BJ (cell line): Measurements from ENCODE around the gene ITSN1. TPM values are rescaled to one million over a fixed set of nuclear protein-coding genes. Genes with fewer than 3 reads are reported as not detected.
"Not testable (repeated sequence)": the region's sequence is repeated elsewhere in the genome, so short reads cannot be mapped to it uniquely, and the experiment has no call there.

Experiments used
- CTCF ChIA-PET: fragments of 350-600 bp; formaldehyde crosslinking; extraction: SDS; loops from one replicate; lab custom pipeline; 2021; ENCODE audit warnings: antibody characterized with exemption, inconsistent platforms; lab: Yijun Ruan, JAX
- POLR2A ChIA-PET: fragments of 300-600 bp; sonication (Branson Sonifier 250); formaldehyde crosslinking; extraction: SDS; loops from one replicate; lab custom pipeline; 2021; ENCODE audit warnings: antibody characterized with exemption; lab: Charles Lee
- DNase-seq: peaks from one replicate; pipeline ENCODE4 v3.0.0-alpha.2; 2011; ENCODE audit warnings: low read depth
- H3K27me3 ChIP-seq: 2 replicates; pipeline ENCODE4 v1.6.0; 2011; ENCODE audit warnings: low read length; ENCODE audit not compliant: control insufficient read depth, insufficient read depth
- H3K36me3 ChIP-seq: 2 replicates; pipeline ENCODE4 v1.5.1; 2011; ENCODE audit warnings: low read length; ENCODE audit not compliant: control insufficient read depth, insufficient read depth
- H3K4me3 ChIP-seq: 2 replicates; pipeline ENCODE4 v1.5.1; 2011; ENCODE audit warnings: low read depth, mild to moderate bottlenecking, control low read depth, low read length
- polyA plus RNA-seq: library from polyadenylated mRNA; depleted of rRNA; stranded (reverse); fragments of >200 nt; gene quantifications from 2 replicates; pipeline ENCODE4 v1.2.3, GENCODE V29; 2011
- TF ChIP-seq, protein P1 (sequence below): IDR thresholded peaks from 2 replicates; pipeline ENCODE4 v1.5.1; 2011; ENCODE audit warnings: low read depth, mild to moderate bottlenecking, control low read depth, inconsistent platforms, low read length, moderate library complexity; ENCODE audit not compliant: insufficient read depth

The ITSN1 gene
- polyA plus RNA-seq, 1 experiment: 68.4 TPM

DNA sequence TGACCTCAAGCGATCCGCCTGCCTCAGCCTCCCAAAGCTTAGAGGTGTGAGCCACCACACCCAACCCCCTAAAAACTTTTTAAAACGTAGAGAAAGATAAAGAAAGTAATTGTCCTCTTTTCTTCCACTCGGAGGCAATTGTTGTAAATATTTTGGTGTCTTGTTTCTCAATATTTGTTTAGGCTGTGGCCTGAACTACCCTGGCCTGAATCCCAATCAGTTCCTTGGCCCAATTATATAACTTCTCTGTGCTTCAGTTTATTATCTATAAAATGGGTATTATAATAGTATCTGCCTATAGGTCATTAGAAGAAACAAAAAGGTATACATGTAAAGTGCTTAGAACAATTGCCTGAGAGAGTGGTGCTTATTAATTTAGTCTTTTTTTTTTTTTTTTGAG is 275.1 kb downstream of the ITSN1 start:
- H3K36me3 ChIP-seq: no peaks in the 10 kb centered on the region
- H3K4me3 ChIP-seq: no peak overlapping the region
- no peak for DNase-seq
- H3K27me3 ChIP-seq: no peaks in the 10 kb centered on the region
- CTCF ChIA-PET: interaction anchor here (5.1 kb wide), 1 partner anchor 429 kb away, joined by 29 read pairs; no protein-coding TSS in a partner anchor
- TF ChIP-seq, protein P1, sequence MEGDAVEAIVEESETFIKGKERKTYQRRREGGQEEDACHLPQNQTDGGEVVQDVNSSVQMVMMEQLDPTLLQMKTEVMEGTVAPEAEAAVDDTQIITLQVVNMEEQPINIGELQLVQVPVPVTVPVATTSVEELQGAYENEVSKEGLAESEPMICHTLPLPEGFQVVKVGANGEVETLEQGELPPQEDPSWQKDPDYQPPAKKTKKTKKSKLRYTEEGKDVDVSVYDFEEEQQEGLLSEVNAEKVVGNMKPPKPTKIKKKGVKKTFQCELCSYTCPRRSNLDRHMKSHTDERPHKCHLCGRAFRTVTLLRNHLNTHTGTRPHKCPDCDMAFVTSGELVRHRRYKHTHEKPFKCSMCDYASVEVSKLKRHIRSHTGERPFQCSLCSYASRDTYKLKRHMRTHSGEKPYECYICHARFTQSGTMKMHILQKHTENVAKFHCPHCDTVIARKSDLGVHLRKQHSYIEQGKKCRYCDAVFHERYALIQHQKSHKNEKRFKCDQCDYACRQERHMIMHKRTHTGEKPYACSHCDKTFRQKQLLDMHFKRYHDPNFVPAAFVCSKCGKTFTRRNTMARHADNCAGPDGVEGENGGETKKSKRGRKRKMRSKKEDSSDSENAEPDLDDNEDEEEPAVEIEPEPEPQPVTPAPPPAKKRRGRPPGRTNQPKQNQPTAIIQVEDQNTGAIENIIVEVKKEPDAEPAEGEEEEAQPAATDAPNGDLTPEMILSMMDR: no peak
- POLR2A ChIA-PET: no interaction called here

- TF ChIP-seq, protein P1: peak; percentile 86
- Histone ChIP-seq H3K4me3 (no peak overlapping the region), H3K36me3 (no peaks in the 10 kb centered on the region), H3K27me3 (no peaks in the 10 kb centered on the region)
- ChIA-PET POLR2A (interaction anchor here (0.6 kb wide), 1 partner anchor 277 kb away, joined by 4 read pairs; no protein-coding TSS in a partner anchor), CTCF (interaction anchor here (0.5 to 4.3 kb wide), 68 partner anchors 9 to 447 kb away, joined by 3 to 278 read pairs (median 4); partner anchors contain the start of genes MRPS6 and SLC5A3)
- no peak for DNase-seq
Measured at GRCh38 chr21:33924079-33924765, 281.9 kb downstream of the ITSN1 start.

GRCh38 chr21:33924766-33925100 is 282.4 kb downstream of the ITSN1 start:
- POLR2A ChIA-PET: no interaction called here
- no peak overlapping the region for H3K4me3 ChIP-seq
- CTCF ChIA-PET: interaction anchor here (0.5 to 4.3 kb wide), 44 partner anchors 9 to 446 kb away, joined by 3 to 278 read pairs (median 6); partner anchors contain the start of genes MRPS6 and SLC5A3
- no peak for DNase-seq
- TF ChIP-seq, protein P1: no peak
- H3K27me3 ChIP-seq: no peaks in the 10 kb centered on the region
- no peaks in the 10 kb centered on the region for H3K36me3 ChIP-seq

DNA sequence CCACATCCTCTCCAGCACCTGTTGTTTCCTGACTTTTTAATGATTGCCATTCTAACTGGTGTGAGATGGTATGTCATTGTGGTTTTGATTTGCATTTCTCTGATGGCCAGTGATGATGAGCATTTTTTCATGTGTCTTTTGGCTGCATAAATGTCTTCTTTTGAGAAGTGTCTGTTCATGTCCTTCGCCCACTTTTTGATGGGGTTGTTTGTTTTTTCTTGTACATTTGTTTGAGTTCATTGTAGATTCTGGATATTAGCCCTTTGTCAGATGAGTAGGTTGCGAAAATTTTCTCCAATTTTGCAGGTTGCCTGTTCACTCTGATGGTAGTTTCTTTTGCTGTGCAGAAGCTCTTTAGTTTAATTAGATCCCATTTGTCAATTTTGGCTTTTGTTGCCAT is 283.9 kb downstream of the ITSN1 start:
- H3K36me3 ChIP-seq, H3K4me3 ChIP-seq, DNase-seq, CTCF ChIA-PET, POLR2A ChIA-PET, H3K27me3 ChIP-seq: not testable (repeated sequence)

DNA sequence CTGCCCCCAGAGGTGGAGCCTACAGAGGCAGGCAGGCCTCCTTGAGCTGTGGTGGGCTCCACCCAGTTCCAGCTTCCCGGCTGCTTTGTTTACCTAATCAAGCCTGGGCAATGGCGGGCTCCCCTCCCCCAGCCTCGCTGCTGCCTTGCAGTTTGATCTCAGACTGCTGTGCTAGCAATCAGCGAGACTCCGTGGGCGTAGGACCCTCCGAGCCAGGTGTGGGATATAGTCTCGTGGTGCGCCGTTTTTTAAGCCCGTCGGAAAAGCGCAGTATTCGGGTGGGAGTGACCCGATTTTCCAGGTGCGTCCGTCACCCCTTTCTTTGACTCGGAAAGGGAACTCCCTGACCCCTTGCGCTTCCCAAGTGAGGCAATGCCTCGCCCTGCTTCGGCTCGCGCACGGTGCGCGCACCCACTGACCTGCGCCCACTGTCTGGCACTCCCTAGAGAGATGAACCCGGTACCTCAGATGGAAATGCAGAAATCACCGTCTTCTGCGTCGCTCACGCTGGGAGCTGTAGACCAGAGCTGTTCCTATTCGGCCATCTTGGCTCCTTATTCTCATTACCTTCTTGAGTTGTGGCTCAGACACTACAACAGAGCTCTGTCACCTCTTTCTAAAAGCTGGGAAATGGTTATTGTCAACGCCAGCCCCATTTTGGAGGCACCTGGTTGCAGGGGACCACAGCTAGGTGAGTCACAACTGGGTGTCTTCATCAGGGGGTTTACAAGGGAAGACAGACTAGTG is 288.9 kb downstream of the ITSN1 start:
- CTCF ChIA-PET: interaction anchor here (4.7 kb wide), 1 partner anchor 8 kb away, joined by 21 read pairs; no protein-coding TSS in a partner anchor
- H3K4me3 ChIP-seq, H3K36me3 ChIP-seq, DNase-seq, H3K27me3 ChIP-seq, POLR2A ChIA-PET: not testable (repeated sequence)

DNA sequence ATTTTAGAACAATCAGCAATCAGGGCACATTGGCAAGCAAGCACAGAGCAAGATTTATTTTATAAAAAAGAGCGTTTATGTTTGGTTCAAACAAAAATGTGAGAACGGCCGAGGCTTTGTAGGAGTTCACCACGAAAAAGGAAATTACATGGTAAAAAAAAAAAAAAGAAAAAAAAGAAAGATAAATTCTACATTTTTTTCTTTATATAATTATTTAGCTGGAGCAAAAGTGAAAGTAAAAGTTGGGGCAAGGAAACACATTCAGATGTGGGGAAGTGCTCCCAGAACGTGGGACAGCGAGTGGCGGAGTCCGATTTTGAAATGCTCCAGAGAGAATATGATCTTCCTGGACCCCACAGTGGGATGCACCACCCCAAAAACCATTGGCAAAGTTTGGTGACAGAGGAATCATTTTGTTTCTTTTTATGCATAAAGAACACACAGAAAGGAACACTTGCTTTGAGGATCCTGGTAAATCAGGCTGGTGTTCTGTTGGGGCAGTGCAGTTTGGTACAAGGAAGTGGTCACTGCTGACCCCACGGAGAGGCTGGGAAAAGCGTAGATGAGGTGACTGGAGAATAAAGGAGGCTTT is 289.6 kb downstream of the ITSN1 start:
- POLR2A ChIA-PET: interaction anchor here (0.7 kb wide), 1 partner anchor 401 kb away, joined by 8 read pairs; no protein-coding TSS in a partner anchor
- DNase-seq: no peak
- CTCF ChIA-PET: interaction anchor here (1.1 to 4.7 kb wide), 2 partner anchors 8 to 11 kb away, joined by 4 to 21 read pairs; no protein-coding TSS in a partner anchor
- no peaks in the 10 kb centered on the region for H3K36me3 ChIP-seq
- H3K27me3 ChIP-seq: no peaks in the 10 kb centered on the region
- TF ChIP-seq, protein P1: no peak
- peak overlapping the region; percentile 8 for H3K4me3 ChIP-seq
